GM19099 (cell line): ENCODE data around the gene MID2.

Source experiments
- POLR2A ChIP-seq: IDR thresholded peaks from 3 replicates; pipeline ENCODE4 v1.6.1; 2011; ENCODE audit warnings: low read depth; ENCODE audit not compliant: insufficient read length; ENCODE audit errors: extremely low read depth

The MID2 gene

GRCh38 chrX:107894038-107894437 lies 68.4 kb downstream of the MID2 start:
- TF ChIP-seq POLR2A, result no peak

- no peak for TF ChIP-seq POLR2A
These were observed 77.1 kb downstream of the MID2 start for GRCh38 chrX:107902721-107903120.

- TF ChIP-seq POLR2A, result no peak
These were observed 79.7 kb downstream of the MID2 start for GRCh38 chrX:107905366-107905765.

GRCh38 chrX:107924136-107924746 lies 98.6 kb downstream of the MID2 start:
- TF ChIP-seq POLR2A, result no peak

DNA sequence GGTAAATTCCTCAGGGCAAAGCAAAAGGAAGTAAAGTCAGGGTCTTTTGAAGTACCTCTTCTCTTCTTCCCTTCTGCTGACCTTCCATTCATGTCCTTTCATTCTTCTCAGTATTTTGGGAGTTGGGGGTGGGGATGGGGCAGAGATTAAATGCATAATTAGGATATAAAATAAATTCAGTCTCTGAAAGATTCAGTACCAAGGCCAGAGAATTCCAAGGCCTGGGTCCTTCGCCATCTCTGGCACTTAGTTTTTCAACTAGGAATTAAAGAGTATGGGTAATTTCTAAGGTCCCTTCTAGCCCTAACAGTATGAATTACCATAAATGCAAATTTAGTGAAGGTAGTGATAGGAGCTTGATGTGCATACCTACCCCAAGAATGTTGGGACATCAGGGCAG lies 108.6 kb downstream of the MID2 start:
- no peak for TF ChIP-seq POLR2A

DNA sequence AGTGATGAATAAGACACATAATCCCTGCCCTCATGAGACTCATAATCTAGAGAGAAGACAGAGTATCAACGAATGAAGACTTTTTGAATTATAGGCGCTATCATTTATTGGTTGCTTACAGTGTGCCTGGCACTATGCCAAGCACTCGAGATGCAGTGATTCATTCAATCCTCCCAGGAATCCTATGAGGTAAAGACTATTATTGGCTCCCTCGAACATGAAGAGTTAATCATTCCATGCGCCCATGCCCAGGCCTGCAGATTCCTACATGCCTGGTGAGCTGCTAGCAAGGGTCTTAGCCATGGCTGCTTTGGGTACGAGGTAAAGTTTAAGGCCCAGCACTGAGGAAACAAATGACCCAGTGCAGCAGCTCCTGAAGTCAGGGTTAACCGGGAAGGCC lies 109.5 kb downstream of the MID2 start:
- no peak for TF ChIP-seq POLR2A

DNA sequence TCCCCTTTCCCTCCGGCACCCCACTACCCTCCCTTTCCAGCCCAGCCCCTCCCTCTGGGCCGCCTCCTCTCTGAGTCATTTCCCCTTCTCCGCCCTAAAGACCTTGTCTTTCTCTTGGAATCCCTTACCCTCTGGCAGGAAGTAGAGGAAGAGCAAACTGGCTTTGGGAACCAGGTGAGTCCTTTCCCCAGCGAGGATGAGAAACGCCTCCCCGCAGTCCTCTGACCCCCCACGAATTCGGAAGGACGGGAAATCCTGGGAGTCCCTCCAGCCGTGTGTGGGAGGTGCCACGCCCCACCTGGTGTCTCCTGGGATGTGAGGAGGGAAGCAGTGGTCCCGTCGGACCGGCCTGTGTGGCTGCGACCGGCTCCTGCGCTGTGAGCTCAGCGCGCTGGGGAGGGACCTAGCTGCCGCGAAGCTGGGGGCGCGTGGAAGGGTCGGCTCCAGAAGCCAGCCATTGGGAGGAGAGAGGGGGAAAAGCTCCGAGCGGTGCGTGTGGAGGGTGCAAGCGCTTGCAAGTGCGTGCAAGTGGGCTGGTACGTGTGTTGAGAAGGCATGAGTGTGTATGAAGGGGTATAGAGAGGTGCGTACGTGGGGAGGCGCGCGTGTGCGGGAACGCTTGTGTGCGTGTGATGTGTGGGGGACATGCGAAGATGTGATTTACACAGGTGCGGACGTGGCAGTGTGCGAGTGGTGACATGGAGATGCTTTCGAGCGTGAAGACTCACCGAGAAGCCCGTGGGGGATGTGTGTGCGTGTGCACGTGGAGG lies 110.2 kb downstream of the MID2 start:
- no peak for TF ChIP-seq POLR2A

GRCh38 chrX:107936434-107936730 lies 110.7 kb downstream of the MID2 start:
- TF ChIP-seq POLR2A, result no peak

DNA sequence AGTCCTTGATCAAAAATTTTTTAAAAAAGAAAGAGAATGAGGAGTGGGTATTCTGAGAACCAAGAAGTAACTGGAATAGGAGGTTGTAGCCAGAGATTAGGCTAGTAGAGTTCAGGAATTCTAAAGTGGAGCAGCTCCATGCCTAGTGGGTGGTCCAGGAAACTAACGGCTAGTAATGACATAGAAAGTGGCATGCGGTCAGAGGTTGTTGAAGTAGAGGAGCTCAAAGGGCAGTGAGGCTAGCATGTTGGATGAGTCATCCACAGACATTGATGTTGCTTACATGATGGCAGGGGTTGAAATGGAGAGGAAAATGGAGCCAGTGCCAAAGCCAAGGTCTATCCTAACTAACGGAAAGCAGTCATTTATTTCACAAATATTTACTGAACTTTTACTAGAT lies 114.4 kb downstream of the MID2 start:
- TF ChIP-seq POLR2A, result no peak

GRCh38 chrX:107968623-107969022 lies 143.0 kb downstream of the MID2 start:
- no peak for TF ChIP-seq POLR2A

- no peak for TF ChIP-seq POLR2A
These were observed 144.4 kb downstream of the MID2 start for GRCh38 chrX:107970073-107970472.

GRCh38 chrX:107971636-107972035 lies 146.0 kb downstream of the MID2 start:
- TF ChIP-seq POLR2A, result no peak
